NCI-H82 treated with DMSO at 0.1 percent for 48 hours (cell line): ENCODE measurements around the gene GRIN2D.

Experiments used
- DNase-seq: peaks from one replicate; lab custom pipeline; 2025; ENCODE audit not compliant: unreplicated experiment; lab: John Stamatoyannopoulos, UW

The GRIN2D gene

DNA sequence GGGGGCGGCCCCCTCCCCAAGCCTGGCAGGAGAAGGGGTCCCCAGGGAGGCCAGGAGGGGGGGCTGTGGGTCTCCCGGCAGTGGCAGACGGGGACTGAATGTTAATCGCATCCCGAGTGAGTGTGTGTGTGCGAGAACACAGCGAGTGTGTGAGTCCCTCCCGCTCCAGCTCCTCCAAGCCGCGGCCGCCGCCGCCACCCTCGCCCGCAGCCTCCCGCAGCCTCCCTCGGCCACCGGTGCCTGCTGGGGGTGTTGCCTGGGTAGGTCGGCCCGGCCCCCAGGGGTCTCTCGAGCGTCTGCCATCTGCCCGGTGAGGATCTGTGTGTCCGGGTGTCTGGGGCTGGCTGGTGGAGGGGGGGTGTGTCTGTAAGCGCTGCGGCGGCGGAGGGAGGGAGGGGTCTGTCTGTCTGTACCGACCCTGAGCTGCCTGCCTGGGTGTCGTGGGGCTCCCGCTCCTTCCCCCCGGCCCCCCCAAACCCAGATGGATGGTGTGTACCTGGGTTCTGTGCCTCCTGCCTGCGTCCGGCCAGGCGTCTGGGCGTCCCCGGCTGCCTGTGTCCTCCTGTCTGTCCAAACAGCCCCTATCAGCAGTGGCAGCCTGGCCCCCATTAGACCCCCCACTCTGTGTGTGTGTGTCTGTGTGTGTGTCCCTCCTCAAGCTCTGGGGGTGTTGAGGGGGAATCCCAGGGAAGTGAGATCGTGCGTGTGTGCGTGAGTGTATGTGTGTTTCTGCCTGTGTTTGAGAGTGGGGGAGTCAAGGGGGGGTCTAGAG lies at the start of gene GRIN2D:
GRIN2D (plus strand) TSS at position 110 of the 772 bp plus-strand sequence. CDS start 4,725 bp downstream, outside the sequence.
- DNase-seq, result peak; percentile 80

DNA sequence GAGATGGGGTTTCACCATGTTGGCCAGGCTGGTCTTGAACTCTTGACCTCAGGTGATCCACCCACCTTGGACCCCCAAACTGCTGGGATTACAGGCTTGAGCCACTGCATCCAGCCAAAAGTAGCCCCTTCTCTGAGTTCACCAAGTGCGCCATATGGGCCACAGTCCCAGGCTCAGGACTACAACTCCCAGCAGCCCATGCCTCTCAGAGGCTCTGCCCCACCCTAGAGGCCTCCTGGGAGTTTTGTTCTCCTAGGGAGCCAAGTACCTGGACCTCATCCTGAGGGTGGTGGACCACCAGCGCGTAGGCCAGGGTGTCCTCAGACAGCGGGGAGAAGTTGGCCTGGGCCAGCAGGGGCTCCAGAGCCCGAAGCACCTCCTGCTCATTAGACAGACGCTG lies 48.6 kb upstream of the GRIN2D start:
- DNase-seq, result peak; percentile 16

DNA sequence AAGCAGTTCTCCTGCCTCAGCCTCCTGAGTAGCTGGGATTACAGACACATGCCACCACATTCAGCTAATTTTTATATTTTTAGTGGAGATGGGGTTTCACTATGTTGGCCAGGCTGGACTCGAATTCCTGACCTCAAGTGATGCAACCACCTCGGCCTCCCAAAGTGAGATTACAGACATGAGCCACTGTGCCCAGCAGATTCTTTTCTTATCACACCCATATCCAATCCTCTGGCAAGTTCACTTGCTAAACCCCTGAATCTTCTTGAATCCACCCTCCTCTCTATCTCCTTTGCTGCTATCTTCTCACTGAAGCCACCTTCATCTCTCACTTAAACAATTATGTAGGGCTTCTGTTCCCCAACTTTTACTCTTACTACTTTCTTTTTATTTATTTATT lies 47.3 kb upstream of the GRIN2D start:
- no peak for DNase-seq

DNA sequence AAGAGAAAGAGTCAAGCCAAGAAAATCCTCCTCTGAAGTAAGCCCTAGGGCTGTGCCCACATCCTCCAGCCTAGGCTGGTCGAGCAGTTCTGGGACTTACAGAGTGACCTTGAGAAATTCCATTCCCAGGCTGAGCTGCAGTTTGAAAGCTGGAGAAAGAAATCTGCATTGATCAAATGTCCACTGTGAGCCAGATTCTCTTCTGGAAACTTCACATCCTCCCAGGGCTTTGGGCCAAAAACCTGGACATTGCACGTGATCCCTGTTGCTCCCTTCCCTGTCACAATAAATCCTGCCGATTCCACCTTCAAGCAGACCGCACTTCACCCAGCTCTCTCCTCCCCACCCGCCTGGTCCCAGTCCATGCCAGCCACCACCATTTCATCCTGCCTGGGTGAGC lies 45.4 kb upstream of the GRIN2D start:
- DNase-seq, result no peak

DNA sequence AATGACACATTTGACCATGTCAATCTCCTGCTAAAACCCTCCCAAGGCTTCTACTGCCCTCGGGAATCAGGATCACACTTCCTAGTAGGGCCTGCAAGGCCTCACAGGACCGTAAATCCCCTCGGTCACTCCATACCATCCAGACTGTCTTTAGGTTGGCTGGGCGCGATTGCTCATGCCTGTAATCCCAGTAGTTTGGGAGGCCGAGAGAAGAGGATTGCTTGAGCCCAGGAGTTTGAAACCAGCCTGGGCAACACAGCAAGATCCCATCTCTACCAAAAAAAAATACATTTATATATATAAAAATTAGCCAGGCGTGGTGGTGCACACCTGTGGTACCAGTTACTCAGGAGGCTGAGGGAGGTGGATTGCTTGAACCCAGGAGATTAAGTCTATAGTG lies 44.7 kb upstream of the GRIN2D start:
- DNase-seq, result no peak

DNA sequence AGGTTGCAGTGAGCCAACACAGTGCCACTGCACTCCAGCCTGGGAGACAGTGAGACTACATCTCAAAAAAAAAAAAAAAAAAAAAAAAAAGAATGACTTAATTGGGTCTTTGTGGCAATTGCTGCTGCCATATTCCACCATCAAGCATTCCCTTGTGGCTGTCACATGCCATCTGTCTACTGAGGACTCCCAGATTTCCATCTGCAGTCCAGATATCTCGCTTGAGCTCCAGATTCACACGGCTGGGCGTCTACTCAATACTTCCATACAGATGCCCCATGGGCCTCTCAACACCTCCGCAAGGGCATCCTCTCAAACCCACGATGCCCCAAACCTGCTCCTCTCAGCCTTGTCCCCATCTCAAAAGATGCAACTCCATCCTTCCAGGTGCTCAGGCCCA lies 42.6 kb upstream of the GRIN2D start:
- no peak for DNase-seq

DNA sequence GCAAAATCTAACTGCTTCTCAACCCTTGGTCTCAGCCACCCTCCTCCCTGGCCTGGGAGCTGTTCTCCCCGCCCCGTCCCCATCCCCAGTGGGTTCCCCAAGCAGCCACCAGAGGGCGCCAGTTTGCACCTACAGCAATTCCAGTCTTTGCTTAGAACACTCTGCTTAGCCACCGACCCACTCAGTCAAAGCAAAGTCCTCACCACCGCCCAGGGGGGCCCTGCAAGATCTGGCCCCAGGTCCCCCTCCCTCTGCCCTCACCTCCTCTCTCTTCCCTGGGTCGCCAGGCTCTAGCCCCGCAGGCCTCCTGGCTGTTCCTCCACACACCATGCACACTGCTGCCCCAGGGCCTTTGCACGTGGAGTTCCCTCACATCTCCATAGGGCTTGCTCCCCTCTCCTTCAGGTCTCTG lies 42.1 kb upstream of the GRIN2D start:
- peak; percentile 44 for DNase-seq

DNA sequence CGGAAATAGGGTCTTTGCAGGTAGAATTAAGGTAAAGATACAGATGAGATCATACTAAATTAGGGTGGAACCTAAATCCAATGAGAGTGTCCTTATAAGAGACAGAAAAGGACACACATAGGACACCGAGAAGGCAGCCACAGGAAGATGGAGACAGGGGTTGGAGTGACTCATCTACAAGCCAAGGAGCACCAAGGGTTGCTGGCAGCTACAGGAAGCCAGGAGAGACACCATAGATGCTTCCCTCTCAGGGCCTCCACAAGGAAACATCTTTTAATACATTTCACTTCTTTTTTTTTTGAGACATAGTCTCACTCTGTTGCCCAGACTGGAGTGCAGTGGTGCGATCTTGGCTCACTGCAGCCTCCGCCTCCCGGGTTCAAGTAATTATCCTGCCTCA lies 39.8 kb upstream of the GRIN2D start:
- DNase-seq, result no peak

DNA sequence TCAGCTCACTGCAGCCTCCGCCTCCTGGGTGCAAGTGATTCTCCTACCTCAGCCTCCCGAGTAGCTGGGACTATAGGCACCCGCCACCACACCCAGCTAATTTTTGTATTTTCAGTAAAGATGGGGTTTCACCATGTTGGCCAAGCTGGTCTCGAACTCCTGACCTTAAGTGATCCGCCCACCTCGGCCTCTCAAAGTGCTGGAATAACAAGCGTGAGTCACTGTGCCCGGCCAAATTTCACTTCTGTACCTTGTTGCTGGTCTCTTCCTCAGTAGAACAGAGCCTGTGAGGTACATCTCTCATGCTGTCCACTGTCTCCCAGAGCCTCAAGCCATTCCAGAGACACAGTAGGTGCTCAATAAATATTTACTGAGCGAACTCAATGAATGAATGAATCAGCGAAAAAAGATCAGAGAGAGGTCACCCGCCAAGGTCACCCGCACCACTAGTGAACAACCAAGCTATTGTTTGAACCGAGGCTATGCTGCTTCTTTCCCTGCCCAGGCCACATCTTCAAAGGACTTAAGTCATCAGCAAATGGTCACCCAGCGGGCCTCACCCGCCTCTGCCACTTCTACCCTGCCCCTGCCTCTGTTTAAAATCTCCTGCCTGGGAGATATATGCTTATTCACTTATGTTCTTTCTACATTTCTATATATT lies 39.0 kb upstream of the GRIN2D start:
- no peak for DNase-seq

DNA sequence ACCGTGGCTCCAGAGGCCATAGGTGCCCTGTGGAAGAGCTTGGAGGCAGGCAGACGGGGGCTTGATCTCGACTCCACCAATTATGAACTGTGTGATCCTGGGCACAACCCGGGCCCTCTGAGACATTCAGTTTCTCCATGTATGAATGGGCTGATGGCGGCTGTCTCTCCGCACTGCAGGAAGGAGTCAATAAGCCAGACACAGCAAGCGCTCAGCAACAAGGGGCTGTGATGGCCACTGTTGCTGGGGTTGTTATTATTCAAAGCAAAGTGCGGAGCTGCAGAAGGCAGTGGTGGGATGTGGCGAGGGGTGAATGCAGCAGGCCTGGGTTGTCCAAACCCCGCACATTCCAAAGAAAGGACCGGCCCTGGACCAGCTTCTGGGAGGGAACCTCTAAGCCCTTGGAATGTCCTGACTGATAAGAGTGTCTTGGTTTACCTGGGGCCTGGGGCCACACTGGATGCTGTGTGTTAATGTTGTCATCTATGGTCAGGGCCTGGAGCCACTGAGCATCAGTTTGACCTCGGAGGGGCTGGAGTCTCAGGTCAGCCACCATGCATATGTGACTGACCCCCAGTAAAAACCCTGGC lies 38.0 kb upstream of the GRIN2D start:
- DNase-seq, result no peak

DNA sequence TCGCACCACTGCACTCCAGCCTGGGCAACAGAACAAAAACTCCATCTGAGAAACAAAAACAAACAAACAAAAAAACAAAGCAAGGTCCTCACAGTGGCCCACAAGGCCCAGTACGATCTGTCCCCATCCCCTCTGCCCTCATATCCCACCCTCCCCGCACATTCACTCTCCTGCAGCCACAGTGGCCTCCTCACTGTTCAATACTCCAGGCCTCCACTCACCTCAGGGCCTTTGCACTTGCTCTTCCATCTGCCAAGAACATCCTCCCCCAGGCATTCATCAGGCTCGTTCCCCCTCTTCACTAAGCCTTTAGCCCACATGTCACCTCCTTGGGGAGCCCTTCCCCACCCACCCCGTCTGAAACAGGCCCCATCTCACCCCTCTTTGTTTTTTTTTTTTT lies 34.3 kb upstream of the GRIN2D start:
- DNase-seq, result no peak

DNA sequence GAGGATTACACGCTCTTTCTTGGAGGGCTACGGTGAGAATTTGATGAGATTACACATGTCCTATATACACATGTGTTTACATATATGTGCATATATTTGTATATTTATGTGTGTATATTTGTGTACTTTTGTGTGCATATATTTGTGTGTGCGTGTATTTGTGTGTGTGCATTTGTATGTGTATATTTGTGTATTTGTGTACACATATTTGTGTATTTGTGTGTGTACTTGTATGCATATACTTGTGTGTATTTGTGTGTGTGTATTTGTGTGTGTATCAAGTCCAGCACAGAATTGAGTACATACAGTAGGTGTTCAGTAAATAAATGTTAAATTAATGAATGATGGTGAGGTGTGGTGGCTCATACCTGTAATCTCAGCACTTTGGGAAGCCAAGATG lies 31.6 kb upstream of the GRIN2D start:
- DNase-seq, result no peak

DNA sequence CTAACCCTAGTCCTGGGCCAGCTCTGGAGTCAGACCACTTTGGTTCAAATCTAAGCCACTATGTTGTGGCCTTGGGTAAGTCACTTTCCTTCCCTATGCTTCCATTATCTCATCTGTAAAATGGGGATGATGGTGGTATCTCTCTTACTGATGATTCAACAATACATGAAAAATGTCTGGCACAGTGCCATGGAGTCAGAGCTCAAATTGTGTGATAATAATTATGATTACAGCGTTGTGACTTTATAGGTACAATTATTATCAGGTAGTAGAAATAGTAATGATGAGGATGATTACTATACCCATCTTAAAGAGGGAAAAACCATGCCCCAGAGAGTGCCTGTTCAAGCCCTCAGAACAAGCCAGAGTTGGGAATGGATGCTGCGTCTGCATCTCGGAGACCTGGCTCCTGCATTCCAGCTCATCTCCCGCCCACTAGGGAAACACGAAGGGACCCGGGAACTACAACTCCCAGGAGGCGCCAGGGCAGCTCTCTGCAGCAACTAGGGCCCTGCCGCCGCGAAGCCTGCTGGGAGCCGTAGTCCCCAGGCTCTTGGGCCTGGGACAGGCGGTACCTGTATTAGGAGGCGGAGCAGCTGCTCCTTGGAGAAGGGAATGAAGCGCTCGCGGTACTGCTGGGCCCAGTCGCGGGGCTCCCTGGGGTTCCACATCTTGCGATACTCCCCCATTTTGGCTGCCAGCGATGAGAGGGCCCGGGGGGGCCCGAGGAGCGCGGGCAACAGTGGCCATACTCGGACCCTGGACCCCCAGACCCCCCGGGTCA lies 30.6 kb upstream of the GRIN2D start:
- peak; percentile 92 for DNase-seq

DNA sequence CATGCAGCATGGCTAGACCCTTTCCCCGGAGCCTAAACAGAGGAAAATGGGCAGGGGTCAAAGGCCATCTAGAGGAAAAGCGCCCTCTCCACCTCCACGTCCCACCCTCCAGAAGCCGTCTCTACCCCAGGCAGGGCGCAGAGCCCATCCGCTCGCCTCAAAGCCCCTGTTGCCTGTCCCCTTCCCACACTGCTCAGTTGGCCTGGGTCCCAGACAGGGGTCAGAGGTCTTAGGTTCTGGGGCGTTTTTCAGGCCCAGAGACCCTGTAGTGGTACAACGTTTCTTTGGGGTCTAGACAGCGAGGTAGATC lies 30.0 kb upstream of the GRIN2D start:
- no peak for DNase-seq

DNA sequence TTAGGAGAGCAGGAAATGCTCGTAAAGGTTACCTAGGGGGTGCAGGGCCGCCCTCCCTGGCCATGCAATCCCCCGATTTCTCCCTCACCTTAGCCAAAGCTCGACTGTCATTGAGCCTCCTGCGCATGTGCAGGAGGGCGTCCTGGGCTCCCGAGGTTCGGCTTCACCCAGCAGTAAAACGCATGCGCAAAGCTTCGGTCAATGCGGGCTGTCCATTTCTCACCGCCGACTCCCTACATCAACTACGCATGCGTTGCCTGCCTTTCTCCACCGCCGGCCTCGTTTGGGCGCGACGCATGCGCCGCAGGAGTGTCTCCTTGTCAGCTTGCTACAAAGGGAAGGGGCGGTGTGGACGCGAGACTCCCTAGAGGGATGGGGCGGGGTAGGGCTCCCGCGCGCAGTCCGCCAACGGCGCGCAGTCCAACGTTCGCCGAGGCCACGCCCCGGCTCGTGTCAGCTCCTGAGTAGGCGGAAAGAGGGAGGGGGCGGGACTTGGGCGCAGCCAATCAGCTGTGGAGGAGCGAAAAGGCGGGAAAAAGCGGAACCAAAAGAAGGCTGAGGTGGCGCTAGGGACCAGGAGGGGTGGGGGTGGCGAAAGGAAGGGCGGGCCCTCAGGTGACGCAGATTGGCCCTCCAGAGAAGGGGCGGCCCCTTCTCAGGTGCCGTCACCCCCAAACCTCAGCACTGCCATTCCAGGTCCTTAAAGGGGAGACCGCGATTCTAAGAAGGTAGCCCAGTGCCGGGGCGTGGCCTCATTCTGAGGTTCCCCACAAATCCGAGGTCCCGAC lies 29.5 kb upstream of the GRIN2D start, which contains the start of the genes SYNGR4 and TMEM143:
SYNGR4 (plus strand) TSS at position 558 of the 788 bp plus-strand sequence. CDS start 1,476 bp downstream, outside the sequence.
TMEM143 (minus strand) TSS at position 131 of the 788 bp plus-strand sequence; CDS start at position 111, 20 bp downstream.
- peak; percentile 98 for DNase-seq

DNA sequence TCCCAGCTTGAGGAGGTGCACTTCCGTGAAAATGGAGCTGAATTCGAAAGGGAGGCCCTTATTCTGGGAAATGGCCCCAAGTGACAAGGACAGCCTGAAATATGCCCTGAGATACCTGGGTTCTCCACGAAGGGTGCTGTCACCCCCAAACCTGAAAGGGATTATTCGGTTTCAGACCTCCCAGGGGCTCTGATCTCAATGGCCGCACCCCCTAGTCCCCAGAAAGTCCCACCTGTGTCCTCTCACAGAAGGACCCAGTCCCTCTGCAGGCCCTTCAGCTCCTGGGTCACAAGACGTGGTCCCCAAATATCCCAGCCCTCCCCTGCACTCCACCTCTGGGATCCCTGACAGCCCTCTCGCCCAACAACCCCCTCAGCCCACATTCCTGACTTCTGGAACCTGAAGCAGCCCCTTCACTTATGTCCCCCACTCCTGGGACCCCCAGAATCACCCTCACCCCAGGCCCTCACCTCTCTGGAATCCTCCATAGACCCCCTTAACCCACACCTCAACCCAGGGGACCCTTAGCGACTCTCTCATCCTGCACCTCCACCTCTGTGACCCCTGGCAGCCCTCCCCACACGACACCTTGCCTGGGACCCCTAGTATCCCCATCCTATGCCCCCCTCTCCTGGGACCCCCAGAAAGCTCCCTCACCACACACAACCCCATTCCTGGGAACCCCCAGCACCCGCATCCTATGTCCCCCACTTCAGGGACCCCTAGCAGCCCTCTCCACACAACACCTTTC lies 28.7 kb upstream of the GRIN2D start:
- no peak for DNase-seq

DNA sequence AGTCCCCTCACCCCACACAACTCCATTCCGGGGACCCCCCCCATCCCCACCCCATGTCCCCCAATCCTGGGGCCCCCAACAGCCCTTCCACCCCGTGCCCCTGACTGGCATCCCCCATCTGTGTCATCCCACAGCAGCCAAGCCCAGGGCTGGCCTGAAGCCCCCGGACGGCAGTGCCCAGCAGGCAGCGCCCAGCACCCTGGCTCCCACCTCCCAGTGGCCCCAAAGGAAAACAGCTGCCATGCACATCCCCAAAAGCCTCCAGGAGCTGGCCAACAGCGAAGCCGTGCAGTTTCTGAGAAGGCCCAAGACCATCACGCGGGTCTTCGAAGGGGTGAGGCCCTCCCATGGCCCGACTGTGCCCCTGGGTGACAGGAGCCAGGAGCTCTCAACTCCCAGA lies 27.9 kb upstream of the GRIN2D start:
- DNase-seq, result no peak

DNA sequence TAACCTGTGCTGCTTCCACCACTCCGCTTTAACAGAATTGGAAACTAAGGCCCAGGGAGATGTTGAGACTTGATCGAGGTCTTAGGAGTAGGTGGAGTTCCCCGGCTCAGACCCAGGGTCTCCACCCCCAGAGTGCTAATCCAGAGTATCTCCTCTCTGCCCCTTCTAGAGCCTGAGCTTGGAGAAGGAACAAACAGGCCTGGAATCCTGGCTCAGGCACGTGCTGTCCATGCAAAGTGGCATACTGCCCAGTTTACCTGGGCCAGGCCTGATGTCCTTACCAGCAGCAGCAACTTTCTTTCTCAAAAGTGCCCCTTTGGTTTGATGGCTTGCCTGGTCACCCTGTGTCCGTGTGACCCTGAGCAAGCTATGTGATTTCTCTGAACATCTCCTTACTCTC lies 25.6 kb upstream of the GRIN2D start:
- no peak for DNase-seq

DNA sequence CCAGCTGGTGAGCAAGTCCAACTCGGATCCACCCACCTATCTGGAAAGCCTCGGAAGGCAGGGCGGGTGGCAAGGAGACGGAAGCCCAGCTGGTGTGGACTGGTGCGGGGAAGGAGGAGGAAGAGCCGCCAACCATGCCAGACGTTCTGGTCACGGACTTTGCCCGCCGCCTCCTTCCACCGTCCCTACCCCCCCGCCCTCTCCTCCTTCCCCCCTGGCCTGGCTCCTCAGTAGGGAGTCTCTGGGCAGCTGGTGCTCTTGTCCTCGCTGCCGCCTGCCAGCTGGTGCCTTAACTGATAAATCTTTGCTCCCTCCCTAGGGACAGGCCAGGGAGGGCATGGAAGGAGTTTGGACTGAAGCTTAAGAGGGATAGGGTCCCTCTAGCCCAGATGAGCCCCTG lies 24.5 kb upstream of the GRIN2D start:
- peak; percentile 91 for DNase-seq

DNA sequence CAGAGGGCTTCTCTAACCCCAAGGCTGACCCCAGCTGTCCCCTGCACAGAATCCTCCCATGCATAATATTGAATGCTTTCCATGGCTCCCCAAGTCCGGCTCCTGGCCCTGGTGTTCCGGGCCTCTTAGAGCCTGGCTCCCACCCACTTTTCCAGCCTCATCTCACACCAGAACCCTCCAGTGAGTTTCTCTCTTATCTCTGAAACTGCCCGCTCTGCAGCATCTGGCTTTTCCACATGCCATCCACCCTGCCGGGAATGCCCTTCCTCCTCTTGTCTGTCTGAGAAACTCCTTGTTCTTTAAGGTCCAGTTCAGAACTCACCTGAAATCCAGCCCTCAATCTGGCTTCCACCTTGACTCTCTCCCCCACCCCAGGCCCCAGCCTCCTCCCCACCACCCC lies 22.5 kb upstream of the GRIN2D start:
- no peak for DNase-seq
